Skeletal muscle satellite cell (primary cell): ENCODE results near the gene NGEF.
"Not testable (repeated sequence)": the region's sequence is repeated elsewhere in the genome, so short reads cannot be mapped to it uniquely, and the experiment has no call there.

Experiments
- H3K27me3 ChIP-seq: 2 replicates; pipeline ENCODE4 v1.7.0; 2013; ENCODE audit warnings: low read length; ENCODE audit not compliant: control insufficient read depth, insufficient read depth
- H3K36me3 ChIP-seq: 2 replicates; pipeline ENCODE4 v1.7.0; 2013; ENCODE audit warnings: mild to moderate bottlenecking, control low read depth, low read length; ENCODE audit not compliant: insufficient read depth
- H3K4me1 ChIP-seq: 2 replicates; pipeline ENCODE4 v1.7.0; 2013; ENCODE audit warnings: low read length; ENCODE audit not compliant: control insufficient read depth, insufficient read depth
- H3K4me2 ChIP-seq: 2 replicates; pipeline ENCODE4 v1.7.0; 2013; ENCODE audit warnings: mild to moderate bottlenecking, low read length
- H3K4me3 ChIP-seq: 2 replicates; pipeline ENCODE4 v1.7.0; 2013; ENCODE audit warnings: low read length
- H3K9ac ChIP-seq: 2 replicates; pipeline ENCODE4 v1.7.0; 2013; ENCODE audit warnings: mild to moderate bottlenecking, low read depth, low read length, moderate library complexity
- H3K9me3 ChIP-seq: replicated peaks from 2 replicates; pipeline ENCODE4 v1.7.0; 2013; ENCODE audit warnings: mild to moderate bottlenecking, control low read depth, low read length

The NGEF gene

DNA sequence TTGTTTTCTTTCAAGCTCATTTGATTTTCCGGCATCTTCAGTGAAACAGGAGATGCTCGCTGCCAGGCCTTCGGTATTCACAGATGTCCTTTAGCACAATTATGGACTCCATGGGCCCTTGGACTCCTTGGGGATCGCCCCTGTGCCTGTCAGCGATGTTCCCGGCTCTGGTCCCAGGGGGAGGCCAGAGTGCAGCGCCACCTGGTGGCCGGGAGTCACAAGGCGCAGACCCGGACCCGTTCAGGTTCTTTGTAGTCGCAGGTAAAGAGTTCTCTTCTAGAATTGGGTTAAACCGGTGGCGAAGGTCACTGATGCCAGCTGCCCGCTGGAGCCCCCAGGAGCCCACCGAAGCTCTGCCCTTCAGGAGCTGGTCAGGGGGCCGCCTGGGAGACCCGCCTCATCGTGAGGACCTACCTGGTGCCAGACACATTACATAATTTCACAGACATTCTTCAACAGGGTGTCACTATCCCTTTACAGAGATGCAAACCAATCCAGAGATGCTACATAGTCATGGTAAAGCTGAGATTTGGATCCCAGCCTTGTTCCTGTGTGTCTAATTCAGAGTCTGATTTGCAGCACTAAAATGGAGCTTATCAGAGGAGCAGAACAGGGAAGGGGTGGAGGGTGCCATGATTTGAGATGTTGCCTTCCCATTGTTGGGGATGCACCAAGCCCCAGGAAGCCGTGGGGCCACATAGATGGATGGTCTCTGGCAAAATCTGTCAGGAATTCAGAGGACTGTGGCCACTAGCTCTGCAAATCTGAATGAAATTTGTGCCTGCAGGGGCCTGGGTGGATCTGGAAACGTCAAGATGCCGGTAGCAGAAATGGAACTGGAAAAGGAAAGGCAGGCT, 41.1 kb upstream of the NGEF start:
- no peak overlapping the region for H3K4me3 ChIP-seq
- no peak overlapping the region for H3K9ac ChIP-seq
- H3K36me3 ChIP-seq, result no peaks in the 10 kb centered on the region
- H3K27me3 ChIP-seq, result peaks cover 8% of the 10 kb centered on the region
- peak overlapping the region; percentile 28 for H3K4me2 ChIP-seq
- no peaks in the 10 kb centered on the region for H3K9me3 ChIP-seq
- H3K4me1 ChIP-seq, result peaks cover 14% of the 10 kb centered on the region

- Histone ChIP-seq H3K4me1 (peaks cover 19% of the 10 kb centered on the region), H3K27me3 (peaks cover 17% of the 10 kb centered on the region)
- H3K4me2 ChIP-seq, H3K9me3 ChIP-seq, H3K4me3 ChIP-seq, H3K36me3 ChIP-seq, H3K9ac ChIP-seq: not testable (repeated sequence)
Observed at GRCh38 chr2:233052517-233052916, 39.5 kb upstream of the NGEF start.

- no peak overlapping the region for H3K9ac ChIP-seq
- peaks cover 19% of the 10 kb centered on the region for H3K4me1 ChIP-seq
- H3K27me3 ChIP-seq, result peaks cover 17% of the 10 kb centered on the region
- H3K36me3 ChIP-seq, result no peaks in the 10 kb centered on the region
- no peaks in the 10 kb centered on the region for H3K9me3 ChIP-seq
- H3K4me2 ChIP-seq, result no peak overlapping the region
- no peak overlapping the region for H3K4me3 ChIP-seq
Observed at GRCh38 chr2:233051241-233052149, 38.4 kb upstream of the NGEF start.

DNA sequence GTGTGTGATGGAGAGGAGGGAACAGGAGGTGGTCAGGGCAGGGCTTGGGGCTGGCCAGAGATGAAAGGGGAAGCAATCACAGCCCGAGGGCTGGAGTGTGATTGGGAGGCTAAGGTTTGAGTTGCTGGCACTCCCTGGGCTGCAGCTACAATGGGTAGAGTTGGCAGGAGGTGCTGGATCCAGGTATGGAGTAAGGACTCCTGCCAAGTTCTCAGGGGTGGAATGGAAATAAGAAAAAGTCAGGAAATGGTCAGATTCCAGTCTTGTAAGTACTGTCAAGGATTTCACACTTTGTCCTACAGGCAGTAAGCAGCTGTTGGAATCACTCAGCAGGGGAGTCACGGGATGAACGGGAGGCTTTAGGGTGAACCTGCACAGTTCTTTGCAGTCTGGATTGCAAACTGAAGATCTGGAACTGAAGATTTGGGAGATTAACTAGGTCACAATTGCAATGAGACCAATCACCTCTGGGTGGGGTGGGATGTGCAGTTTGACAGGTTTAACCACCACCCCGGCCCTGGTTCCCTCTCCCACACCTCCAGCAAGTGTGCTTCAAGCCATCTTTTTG, 36.2 kb upstream of the NGEF start:
- H3K9me3 ChIP-seq, result no peaks in the 10 kb centered on the region
- H3K9ac ChIP-seq, result no peak overlapping the region
- H3K27me3 ChIP-seq, result peaks cover 20% of the 10 kb centered on the region

DNA sequence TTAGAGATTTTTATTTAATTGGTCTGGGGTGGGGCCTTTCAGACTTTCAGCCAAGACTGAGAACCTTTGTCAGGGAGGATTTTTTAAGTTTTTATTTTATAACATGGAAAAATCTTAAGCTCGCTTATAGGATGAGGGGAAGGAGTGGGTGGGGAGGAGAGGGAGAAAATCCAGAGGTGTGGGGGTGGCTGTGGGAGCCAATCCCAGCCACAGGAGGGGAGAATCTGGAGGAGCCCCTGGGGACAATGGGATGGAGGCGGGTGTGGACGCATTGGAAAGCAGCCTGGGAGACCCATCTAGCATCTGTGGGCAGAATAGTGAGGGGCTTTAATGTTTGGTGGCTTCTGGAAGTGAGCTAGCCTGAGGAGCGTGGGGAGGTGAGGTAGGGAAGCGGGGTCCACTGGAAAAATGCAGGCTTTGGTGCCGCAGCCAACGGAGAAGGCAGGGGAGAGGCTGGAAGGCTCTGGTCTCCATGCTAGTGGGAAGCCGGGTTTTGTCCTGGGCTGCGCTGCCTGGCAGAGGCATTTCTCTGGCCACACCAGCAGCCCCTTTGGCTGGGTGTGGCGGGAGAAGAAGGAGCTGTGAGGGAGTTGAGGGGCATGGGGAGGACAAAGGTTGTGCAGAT, 35.6 kb upstream of the NGEF start:
- Histone ChIP-seq H3K27me3 (peaks cover 24% of the 10 kb centered on the region), H3K36me3 (no peaks in the 10 kb centered on the region), H3K4me3 (no peak overlapping the region), H3K9me3 (no peaks in the 10 kb centered on the region), H3K4me1 (peaks cover 17% of the 10 kb centered on the region), H3K4me2 (no peak overlapping the region), H3K9ac (no peak overlapping the region)

More for the DNA sequence above, 36.2 kb upstream of the NGEF start:
- no peak overlapping the region for H3K4me2 ChIP-seq
- H3K4me1 ChIP-seq, result peaks cover 19% of the 10 kb centered on the region
- H3K36me3 ChIP-seq, result no peaks in the 10 kb centered on the region
- no peak overlapping the region for H3K4me3 ChIP-seq

- H3K4me2 ChIP-seq, result no peak overlapping the region
- H3K9ac ChIP-seq, result no peak overlapping the region
- no peak overlapping the region for H3K4me3 ChIP-seq
- no peaks in the 10 kb centered on the region for H3K9me3 ChIP-seq
- peaks cover 32% of the 10 kb centered on the region for H3K27me3 ChIP-seq
- H3K4me1 ChIP-seq, result peaks cover 17% of the 10 kb centered on the region
- H3K36me3 ChIP-seq, result no peaks in the 10 kb centered on the region
Observed at GRCh38 chr2:233047667-233048066, 34.6 kb upstream of the NGEF start.

DNA sequence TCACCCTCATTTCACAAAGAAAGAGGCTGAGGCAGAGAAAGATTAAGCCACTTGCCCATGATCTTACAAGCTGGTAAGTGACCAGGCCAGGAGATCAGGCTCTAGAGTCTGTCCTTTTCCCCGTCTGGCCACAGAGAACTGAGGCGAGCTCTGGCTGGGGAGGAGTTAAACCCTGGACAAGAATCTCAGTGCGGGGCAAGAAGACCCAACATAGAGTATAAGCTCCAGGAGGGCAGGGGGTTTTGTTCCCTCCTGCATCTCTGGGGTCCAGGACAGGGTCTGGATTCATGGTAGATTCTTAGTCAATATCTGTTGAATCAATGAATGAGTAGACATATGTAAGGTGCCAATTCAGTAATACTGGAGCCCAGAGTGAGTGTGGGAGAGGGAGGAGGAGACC, 34.1 kb upstream of the NGEF start:
- H3K9me3 ChIP-seq, result no peaks in the 10 kb centered on the region
- H3K36me3 ChIP-seq, result no peaks in the 10 kb centered on the region
- H3K27me3 ChIP-seq, result peaks cover 36% of the 10 kb centered on the region
- H3K4me3 ChIP-seq, result no peak overlapping the region
- no peak overlapping the region for H3K4me2 ChIP-seq
- H3K4me1 ChIP-seq, result peaks cover 17% of the 10 kb centered on the region
- H3K9ac ChIP-seq, result no peak overlapping the region

DNA sequence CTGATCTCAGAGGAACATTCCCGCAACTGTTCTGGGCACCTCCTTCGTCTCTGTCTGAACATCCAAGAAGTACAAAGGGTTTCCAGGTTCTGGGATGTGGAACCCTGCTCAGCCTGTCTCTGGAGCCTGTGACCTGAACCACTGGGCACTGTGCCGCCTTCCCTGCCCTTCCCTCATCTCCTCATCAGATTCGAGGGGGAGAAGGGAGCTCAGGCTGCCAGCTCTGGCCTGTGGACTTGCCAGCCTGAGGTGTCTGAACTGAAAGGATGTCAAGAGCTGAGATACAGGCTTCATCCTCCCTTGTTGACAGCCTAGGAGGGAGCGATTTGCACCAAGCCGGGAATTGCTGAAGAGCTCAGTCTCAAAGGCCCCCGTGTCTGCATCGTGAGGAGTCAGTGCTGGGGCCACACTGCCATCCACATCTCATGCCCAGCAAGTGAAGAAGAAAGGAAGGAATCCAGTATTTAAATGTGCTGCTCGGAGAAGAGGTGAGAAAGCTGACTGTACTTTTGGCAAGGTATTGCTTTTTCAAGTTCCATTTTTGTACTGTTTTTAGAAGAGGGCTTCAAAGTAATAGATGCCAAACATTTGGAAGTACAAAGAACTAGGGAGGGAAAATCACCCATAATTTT, 32.0 kb upstream of the NGEF start:
- Histone ChIP-seq H3K36me3 (no peaks in the 10 kb centered on the region), H3K4me3 (no peak overlapping the region), H3K9me3 (no peaks in the 10 kb centered on the region), H3K27me3 (peaks cover 43% of the 10 kb centered on the region), H3K4me2 (no peak overlapping the region), H3K4me1 (peaks cover 11% of the 10 kb centered on the region), H3K9ac (no peak overlapping the region)

GRCh38 chr2:233042549-233042948, 29.5 kb upstream of the NGEF start:
- no peaks in the 10 kb centered on the region for H3K9me3 ChIP-seq
- H3K4me2 ChIP-seq, result no peak overlapping the region
- H3K36me3 ChIP-seq, result no peaks in the 10 kb centered on the region
- H3K27me3 ChIP-seq, result peaks cover 28% of the 10 kb centered on the region
- no peaks in the 10 kb centered on the region for H3K4me1 ChIP-seq
- H3K4me3 ChIP-seq, result no peak overlapping the region
- H3K9ac ChIP-seq, result no peak overlapping the region

DNA sequence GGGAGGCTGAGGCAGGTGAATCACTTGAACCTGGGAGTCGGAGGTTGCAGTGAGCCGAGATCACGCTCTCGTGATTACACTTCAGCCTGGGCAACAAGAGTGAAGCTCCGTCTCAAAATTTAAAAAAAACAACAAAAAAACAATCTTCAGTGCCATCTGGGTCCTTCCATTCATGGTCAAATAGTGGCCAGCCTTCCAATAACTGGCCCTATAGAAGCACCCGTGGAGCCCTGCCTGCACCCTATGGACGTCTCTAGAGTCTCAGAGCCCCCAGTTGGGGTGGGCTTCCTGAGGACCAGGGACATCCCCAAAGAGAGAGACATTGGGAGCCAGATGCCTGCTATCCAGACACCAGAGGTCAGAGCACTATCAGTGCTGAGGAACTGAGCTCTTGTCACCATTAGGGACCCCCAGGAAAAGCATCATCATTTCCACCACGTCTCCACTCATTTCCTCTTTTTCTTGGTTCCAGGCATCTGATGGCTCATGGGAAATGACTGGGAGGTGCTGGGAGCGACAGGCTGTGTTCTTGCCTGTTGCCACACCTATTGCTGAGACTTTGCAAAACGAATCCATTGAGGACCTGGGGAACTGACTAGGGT, 28.8 kb upstream of the NGEF start:
- Histone ChIP-seq H3K9me3 (no peaks in the 10 kb centered on the region), H3K9ac (no peak overlapping the region), H3K4me3 (no peak overlapping the region)

More for the DNA sequence above, 28.8 kb upstream of the NGEF start:
- H3K4me1 ChIP-seq, result no peaks in the 10 kb centered on the region
- H3K4me2 ChIP-seq, result no peak overlapping the region
- no peaks in the 10 kb centered on the region for H3K36me3 ChIP-seq
- H3K27me3 ChIP-seq, result peaks cover 28% of the 10 kb centered on the region
